Measurements from ENCODE around the gene SP9. TPM values are rescaled to one million over a fixed set of nuclear protein-coding genes. Genes with fewer than 3 reads are reported as not detected.

Gene SP9
- total and polyA plus RNA-seq, 9 of the 15 experiments (the other 6 are each of a cell fraction or from before 2014, with no cell fraction given): 0.04 to 0.23 (median 0.11) TPM; not detected in 3

DNA sequence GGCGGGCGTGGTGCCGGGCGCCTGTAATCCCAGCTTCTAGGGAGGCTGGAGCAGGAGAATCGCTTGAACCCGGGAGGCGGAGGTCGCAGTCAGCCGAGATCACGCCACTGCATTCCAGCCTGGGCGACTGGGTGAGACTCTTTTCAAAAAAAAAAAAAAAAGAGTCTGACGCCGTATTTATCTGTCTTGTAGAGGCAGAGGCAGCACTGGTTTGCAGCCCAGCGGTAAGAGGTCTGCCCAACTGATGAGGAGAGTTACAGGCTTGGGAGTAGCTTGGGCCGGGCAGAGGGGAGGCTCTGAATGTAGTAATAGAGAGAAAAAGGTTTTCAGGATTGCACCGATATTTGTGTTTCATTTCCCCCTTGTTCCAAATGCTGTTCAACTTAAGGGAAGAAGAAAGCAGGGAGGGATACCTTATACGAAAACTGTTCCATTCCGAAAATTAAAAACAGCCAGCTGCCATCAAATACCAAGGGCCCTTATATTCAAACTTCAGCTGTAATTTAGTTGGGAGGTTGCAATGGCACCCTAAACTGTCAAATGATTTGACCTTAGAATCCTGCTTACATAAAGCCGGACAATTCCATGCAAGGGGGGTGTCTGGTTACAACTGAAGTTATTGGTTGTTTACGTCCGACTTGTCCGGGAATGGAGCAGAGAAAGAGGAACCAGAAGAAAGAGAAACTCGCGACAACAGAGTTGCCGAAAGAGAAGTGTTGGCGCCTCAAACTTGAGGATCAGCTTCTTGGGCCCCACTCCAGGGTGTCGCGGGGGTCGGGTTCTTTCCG, 9.2 kb upstream of the SP9 start (continued):
- no peak for TF ChIP-seq RBM14 (IDR thresholded peaks at IDR 0.05; ENCODE audit: borderline replicate concordance, insufficient read depth, low read depth, low read length)
- TF ChIP-seq, protein P1, sequence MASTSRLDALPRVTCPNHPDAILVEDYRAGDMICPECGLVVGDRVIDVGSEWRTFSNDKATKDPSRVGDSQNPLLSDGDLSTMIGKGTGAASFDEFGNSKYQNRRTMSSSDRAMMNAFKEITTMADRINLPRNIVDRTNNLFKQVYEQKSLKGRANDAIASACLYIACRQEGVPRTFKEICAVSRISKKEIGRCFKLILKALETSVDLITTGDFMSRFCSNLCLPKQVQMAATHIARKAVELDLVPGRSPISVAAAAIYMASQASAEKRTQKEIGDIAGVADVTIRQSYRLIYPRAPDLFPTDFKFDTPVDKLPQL (IDR thresholded peaks at IDR 0.05; ENCODE audit: extremely low read depth, insufficient read length): no peak
- TF ChIP-seq, protein P2, sequence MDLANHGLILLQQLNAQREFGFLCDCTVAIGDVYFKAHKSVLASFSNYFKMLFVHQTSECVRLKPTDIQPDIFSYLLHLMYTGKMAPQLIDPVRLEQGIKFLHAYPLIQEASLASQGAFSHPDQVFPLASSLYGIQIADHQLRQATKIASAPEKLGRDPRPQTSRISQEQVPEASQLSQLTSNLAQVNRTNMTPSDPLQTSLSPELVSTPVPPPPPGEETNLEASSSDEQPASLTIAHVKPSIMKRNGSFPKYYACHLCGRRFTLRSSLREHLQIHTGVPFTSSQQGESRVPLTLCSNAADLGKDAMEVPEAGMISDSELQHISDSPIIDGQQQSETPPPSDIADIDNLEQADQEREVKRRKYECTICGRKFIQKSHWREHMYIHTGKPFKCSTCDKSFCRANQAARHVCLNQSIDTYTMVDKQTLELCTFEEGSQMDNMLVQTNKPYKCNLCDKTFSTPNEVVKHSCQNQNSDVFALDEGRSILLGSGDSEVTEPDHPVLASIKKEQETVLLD (IDR thresholded peaks at IDR 0.05): no peak
- no peak for TF ChIP-seq RBM39 (optimal IDR thresholded peaks at IDR 0.05; ENCODE audit: low read depth, low read length)
- no peak for TF ChIP-seq POLR3A (IDR thresholded peaks at IDR 0.05; ENCODE audit: borderline replicate concordance, extremely low read depth, insufficient read depth, insufficient read length)
- TF ChIP-seq TEAD4 (IDR thresholded peaks at IDR 0.05; ENCODE audit: low read length): no peak; the same call in 1 of the 2 replicates
- TF ChIP-seq TEAD4 (CRISPR knock-in tag; IDR thresholded peaks at IDR 0.05; ENCODE audit: borderline replicate concordance): no peak
- no peak for TF ChIP-seq SRSF7 (optimal IDR thresholded peaks at IDR 0.05; ENCODE audit: low read depth, low read length)
- TF ChIP-seq, protein P3, sequence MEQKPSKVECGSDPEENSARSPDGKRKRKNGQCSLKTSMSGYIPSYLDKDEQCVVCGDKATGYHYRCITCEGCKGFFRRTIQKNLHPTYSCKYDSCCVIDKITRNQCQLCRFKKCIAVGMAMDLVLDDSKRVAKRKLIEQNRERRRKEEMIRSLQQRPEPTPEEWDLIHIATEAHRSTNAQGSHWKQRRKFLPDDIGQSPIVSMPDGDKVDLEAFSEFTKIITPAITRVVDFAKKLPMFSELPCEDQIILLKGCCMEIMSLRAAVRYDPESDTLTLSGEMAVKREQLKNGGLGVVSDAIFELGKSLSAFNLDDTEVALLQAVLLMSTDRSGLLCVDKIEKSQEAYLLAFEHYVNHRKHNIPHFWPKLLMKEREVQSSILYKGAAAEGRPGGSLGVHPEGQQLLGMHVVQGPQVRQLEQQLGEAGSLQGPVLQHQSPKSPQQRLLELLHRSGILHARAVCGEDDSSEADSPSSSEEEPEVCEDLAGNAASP (IDR thresholded peaks at IDR 0.05): no peak
- TF ChIP-seq ZNF24 (IDR thresholded peaks at IDR 0.05): no peak
- TF ChIP-seq FOXM1 (IDR thresholded peaks at IDR 0.05; ENCODE audit: low read depth): peak; percentile 34; the same call in 1 of the 2 replicates
- no peak for TF ChIP-seq FOXM1 (CRISPR knock-in tag; IDR thresholded peaks at IDR 0.05; ENCODE audit: low read depth)
- TF ChIP-seq ELF2 (CRISPR knock-in tag; IDR thresholded peaks at IDR 0.05): no peak
- TF ChIP-seq MBD2 (IDR thresholded peaks at IDR 0.05; ENCODE audit: borderline replicate concordance, low read depth): no peak
- peak; percentile 58; the same call in 1 of the 2 replicates for TF ChIP-seq SUPT5H (IDR thresholded peaks at IDR 0.05)
- TF ChIP-seq EGR1 (conservative IDR thresholded peaks at IDR 0.05): no peak
- TF ChIP-seq NFATC3 (IDR thresholded peaks at IDR 0.05): no peak
- TF ChIP-seq BHLHE40 (IDR thresholded peaks at IDR 0.05; ENCODE audit: low read length): no peak
- TF ChIP-seq ZFP1 (CRISPR knock-in tag; IDR thresholded peaks at IDR 0.05): no peak
- TF ChIP-seq ZFPM2 (CRISPR knock-in tag; IDR thresholded peaks at IDR 0.05): no peak
- TF ChIP-seq GABPA (tag; conservative IDR thresholded peaks at IDR 0.05; ENCODE audit: low read depth): no peak
- no peak for TF ChIP-seq LARP7 (IDR thresholded peaks at IDR 0.05)
- TF ChIP-seq, protein P4, sequence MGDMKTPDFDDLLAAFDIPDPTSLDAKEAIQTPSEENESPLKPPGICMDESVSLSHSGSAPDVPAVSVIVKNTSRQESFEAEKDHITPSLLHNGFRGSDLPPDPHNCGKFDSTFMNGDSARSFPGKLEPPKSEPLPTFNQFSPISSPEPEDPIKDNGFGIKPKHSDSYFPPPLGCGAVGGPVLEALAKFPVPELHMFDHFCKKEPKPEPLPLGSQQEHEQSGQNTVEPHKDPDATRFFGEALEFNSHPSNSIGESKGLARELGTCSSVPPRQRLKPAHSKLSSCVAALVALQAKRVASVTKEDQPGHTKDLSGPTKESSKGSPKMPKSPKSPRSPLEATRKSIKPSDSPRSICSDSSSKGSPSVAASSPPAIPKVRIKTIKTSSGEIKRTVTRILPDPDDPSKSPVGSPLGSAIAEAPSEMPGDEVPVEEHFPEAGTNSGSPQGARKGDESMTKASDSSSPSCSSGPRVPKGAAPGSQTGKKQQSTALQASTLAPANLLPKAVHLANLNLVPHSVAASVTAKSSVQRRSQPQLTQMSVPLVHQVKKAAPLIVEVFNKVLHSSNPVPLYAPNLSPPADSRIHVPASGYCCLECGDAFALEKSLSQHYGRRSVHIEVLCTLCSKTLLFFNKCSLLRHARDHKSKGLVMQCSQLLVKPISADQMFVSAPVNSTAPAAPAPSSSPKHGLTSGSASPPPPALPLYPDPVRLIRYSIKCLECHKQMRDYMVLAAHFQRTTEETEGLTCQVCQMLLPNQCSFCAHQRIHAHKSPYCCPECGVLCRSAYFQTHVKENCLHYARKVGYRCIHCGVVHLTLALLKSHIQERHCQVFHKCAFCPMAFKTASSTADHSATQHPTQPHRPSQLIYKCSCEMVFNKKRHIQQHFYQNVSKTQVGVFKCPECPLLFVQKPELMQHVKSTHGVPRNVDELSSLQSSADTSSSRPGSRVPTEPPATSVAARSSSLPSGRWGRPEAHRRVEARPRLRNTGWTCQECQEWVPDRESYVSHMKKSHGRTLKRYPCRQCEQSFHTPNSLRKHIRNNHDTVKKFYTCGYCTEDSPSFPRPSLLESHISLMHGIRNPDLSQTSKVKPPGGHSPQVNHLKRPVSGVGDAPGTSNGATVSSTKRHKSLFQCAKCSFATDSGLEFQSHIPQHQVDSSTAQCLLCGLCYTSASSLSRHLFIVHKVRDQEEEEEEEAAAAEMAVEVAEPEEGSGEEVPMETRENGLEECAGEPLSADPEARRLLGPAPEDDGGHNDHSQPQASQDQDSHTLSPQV (IDR thresholded peaks at IDR 0.05): 0 out of 2 replicates have a peak, but pooled peaks have one; percentile 29
